HEK293 (cell line): Measurements from ENCODE around the gene FGF3.

Source experiments
- CTCF ChIA-PET: fragments of 350-600 bp; formaldehyde crosslinking; extraction: SDS; loops from one replicate; lab custom pipeline; 2021; ENCODE audit warnings: antibody characterized with exemption; lab: Yijun Ruan, JAX
- POLR2A ChIA-PET: fragments of 300-600 bp; formaldehyde crosslinking; extraction: SDS; loops from one replicate; lab custom pipeline; 2020; ENCODE audit warnings: antibody characterized with exemption, inconsistent platforms; lab: Yijun Ruan, JAX
- H3K27ac ChIP-seq: fragments of 200-500 bp; sonication (Bioruptor generic); 2 replicates; pipeline ENCODE4 v1.5.1; 2014; ENCODE audit warnings: low read depth, low read length, control low read depth, inconsistent platforms; ENCODE audit errors: extremely low read depth
- H3K36me3 ChIP-seq, 2 experiments: fragments of 200-500 bp in 1 of 2; sonication (Bioruptor generic) in 1 of 2; 1 replicate in 1 of 2; 2 replicates in 1 of 2; pipeline ENCODE4 v1.5.1; 2014 to 2017; ENCODE audit warnings: inconsistent platforms in 2 of 2, low read length in 2 of 2; ENCODE audit not compliant: control insufficient read depth in 2 of 2, insufficient read depth in 1 of 2
- H3K4me1 ChIP-seq: fragments of 200-500 bp; sonication (Bioruptor generic); 2 replicates; pipeline ENCODE4 v1.5.1; 2014; ENCODE audit warnings: mild to moderate bottlenecking, low read length, inconsistent platforms; ENCODE audit not compliant: control insufficient read depth, insufficient read depth
- H3K4me3 ChIP-seq: 2 replicates; pipeline ENCODE4 v1.5.1; 2011; ENCODE audit warnings: low read depth, mild to moderate bottlenecking, control low read depth, low read length, moderate library complexity
- H3K9me3 ChIP-seq: fragments of 200-500 bp; sonication (Bioruptor generic); 2 replicates; pipeline ENCODE4 v1.5.1; 2014; ENCODE audit warnings: low read depth, low read length, inconsistent platforms; ENCODE audit not compliant: control insufficient read depth, insufficient read depth
- KLF17 ChIP-seq: fragments of 450-650 bp; formaldehyde crosslinking; IDR thresholded peaks from 2 replicates; pipeline ENCODE4 v1.5.1; 2016; ENCODE audit warnings: missing biosample characterization, missing genetic modification characterization
- REPIN1 ChIP-seq: fragments of 450-650 bp; formaldehyde crosslinking; IDR thresholded peaks from 2 replicates; pipeline ENCODE4 v1.5.1; 2017; ENCODE audit warnings: missing biosample characterization, missing genetic modification characterization, low read depth
- SP7 ChIP-seq: fragments of 450-650 bp; formaldehyde crosslinking; IDR thresholded peaks from 2 replicates; pipeline ENCODE4 v1.5.1; 2016; ENCODE audit warnings: missing biosample characterization, missing genetic modification characterization
- TRIM28 ChIP-seq: IDR thresholded peaks from 2 replicates; pipeline ENCODE4 v1.6.1; 2011; ENCODE audit warnings: low read length, control low read depth, borderline replicate concordance
- ZBTB11 ChIP-seq: fragments of 450-650 bp; formaldehyde crosslinking; conservative IDR thresholded peaks from 2 replicates; pipeline ENCODE4 v1.5.1; 2016; ENCODE audit warnings: low read depth, missing biosample characterization, missing genetic modification characterization
- ZBTB7A ChIP-seq: fragments of 450-650 bp; formaldehyde crosslinking; IDR thresholded peaks from 2 replicates; pipeline ENCODE4 v1.5.1; 2016; ENCODE audit warnings: low read depth, missing biosample characterization, missing genetic modification characterization
- ZFP37 ChIP-seq: fragments of 450-650 bp; formaldehyde crosslinking; IDR thresholded peaks from 2 replicates; pipeline ENCODE4 v1.5.1; 2016; ENCODE audit warnings: missing biosample characterization, missing genetic modification characterization
- ZIC2 ChIP-seq: fragments of 450-650 bp; formaldehyde crosslinking; IDR thresholded peaks from 2 replicates; pipeline ENCODE4 v1.5.1; 2016; ENCODE audit warnings: missing biosample characterization, missing genetic modification characterization
- ZNF121 ChIP-seq: fragments of 450-650 bp; formaldehyde crosslinking; IDR thresholded peaks from 2 replicates; pipeline ENCODE4 v1.5.1; 2016; ENCODE audit warnings: missing biosample characterization, missing genetic modification characterization
- ZNF16 ChIP-seq: fragments of 450-650 bp; formaldehyde crosslinking; IDR thresholded peaks from 2 replicates; pipeline ENCODE4 v1.5.1; 2016; ENCODE audit warnings: low read depth, missing biosample characterization, missing genetic modification characterization
- ZNF19 ChIP-seq: fragments of 450-650 bp; formaldehyde crosslinking; IDR thresholded peaks from 2 replicates; pipeline ENCODE4; 2016; ENCODE audit warnings: missing biosample characterization, missing genetic modification characterization, low read depth
- ZNF214 ChIP-seq: fragments of 450-650 bp; formaldehyde crosslinking; IDR thresholded peaks from 2 replicates; pipeline ENCODE4 v1.5.1; 2017; ENCODE audit warnings: missing biosample characterization, mild to moderate bottlenecking, missing genetic modification characterization, borderline replicate concordance
- ZNF341 ChIP-seq: fragments of 450-650 bp; formaldehyde crosslinking; IDR thresholded peaks from 2 replicates; pipeline ENCODE4; 2016; ENCODE audit warnings: low read depth, missing biosample characterization, missing genetic modification characterization
- ZNF529 ChIP-seq: fragments of 450-650 bp; formaldehyde crosslinking; IDR thresholded peaks from 2 replicates; pipeline ENCODE4 v1.5.1; 2017; ENCODE audit warnings: missing genetic modification characterization, missing biosample characterization; ENCODE audit not compliant: insufficient replicate concordance
- ZNF580 ChIP-seq: fragments of 450-650 bp; formaldehyde crosslinking; IDR thresholded peaks from 2 replicates; pipeline ENCODE4 v1.5.1; 2016; ENCODE audit warnings: missing biosample characterization, missing genetic modification characterization
- ZNF639 ChIP-seq: fragments of 450-650 bp; formaldehyde crosslinking; IDR thresholded peaks from 2 replicates; pipeline ENCODE4 v1.5.1; 2016; ENCODE audit warnings: missing biosample characterization, missing genetic modification characterization
- ZNF654 ChIP-seq: fragments of 450-650 bp; formaldehyde crosslinking; IDR thresholded peaks from 2 replicates; pipeline ENCODE4 v1.5.1; 2016; ENCODE audit warnings: low read depth, missing biosample characterization, missing genetic modification characterization
- ZNF670 ChIP-seq: fragments of 450-650 bp; formaldehyde crosslinking; IDR thresholded peaks from 2 replicates; pipeline ENCODE4 v1.5.1; 2016; ENCODE audit warnings: missing biosample characterization, missing genetic modification characterization, low read depth
- ZNF776 ChIP-seq: fragments of 450-650 bp; formaldehyde crosslinking; IDR thresholded peaks from 2 replicates; pipeline ENCODE4 v1.5.0; 2017; ENCODE audit warnings: missing biosample characterization, missing genetic modification characterization, borderline replicate concordance
- ZNF791 ChIP-seq: fragments of 450-650 bp; formaldehyde crosslinking; IDR thresholded peaks from 2 replicates; pipeline ENCODE4 v1.5.1; 2016; ENCODE audit warnings: missing biosample characterization, missing genetic modification characterization
- ZNF830 ChIP-seq: fragments of 450-650 bp; IDR thresholded peaks from 2 replicates; pipeline ENCODE4 v1.5.0; 2018; ENCODE audit warnings: missing biosample characterization, missing genetic modification characterization, low read depth, mild to moderate bottlenecking, moderate library complexity
- ZSCAN4 ChIP-seq: fragments of 450-650 bp; formaldehyde crosslinking; IDR thresholded peaks from 2 replicates; pipeline ENCODE4 v1.5.1; 2017; ENCODE audit warnings: missing biosample characterization, missing genetic modification characterization

FGF3 gene

GRCh38 chr11:69834251-69834650 is 15.0 kb upstream of the FGF3 start:
- ChIA-PET CTCF (no interaction called here), POLR2A (interaction anchor here (0.7 kb wide), 1 partner anchor 9 kb away, joined by 3 read pairs; no protein-coding TSS in a partner anchor)
- H3K27ac ChIP-seq = no peak overlapping the region
- no peaks in the 10 kb centered on the region for H3K36me3 ChIP-seq
- H3K4me1 ChIP-seq = no peaks in the 10 kb centered on the region
- no peak for TF ChIP-seq ZNF654 (tag by site-specific recombination)
- no peak for TF ChIP-seq SP7 (tag by site-specific recombination)
- no peak for TF ChIP-seq REPIN1 (tag by site-specific recombination)
- TF ChIP-seq ZNF341 (tag by site-specific recombination) = no peak
- no peak for TF ChIP-seq ZIC2
- TF ChIP-seq ZNF16 (tag by site-specific recombination) = no peak
- no peak for TF ChIP-seq ZNF776 (tag by site-specific recombination)
- no peak for TF ChIP-seq ZNF121
- no peak for TF ChIP-seq ZNF791 (tag by site-specific recombination)
- no peak for TF ChIP-seq ZNF214
- no peak for TF ChIP-seq ZNF830 (tag by site-specific recombination)
- H3K4me3 ChIP-seq = no peak overlapping the region
- H3K9me3 ChIP-seq = no peaks in the 10 kb centered on the region

- Histone ChIP-seq H3K27ac (no peak overlapping the region), H3K9me3 (no peaks in the 10 kb centered on the region)
- no peak for TF ChIP-seq ZNF580 (tag by site-specific recombination)
- no peak for TF ChIP-seq TRIM28
- TF ChIP-seq ZNF19 (tag by site-specific recombination) = no peak
- no peak for TF ChIP-seq ZBTB11
- TF ChIP-seq ZNF529 (tag by site-specific recombination) = no peak
- no peak for TF ChIP-seq ZFP37
- TF ChIP-seq ZNF639 = no peak
- TF ChIP-seq ZSCAN4 (tag by site-specific recombination) = no peak
- no peak for TF ChIP-seq KLF17 (tag by site-specific recombination)
- no peak for TF ChIP-seq ZBTB7A (tag by site-specific recombination)
- TF ChIP-seq ZNF670 (tag by site-specific recombination) = no peak
- TF ChIP-seq, all 188 proteins: peak for 0
- Histone ChIP-seq H3K4me1 (no peaks in the 10 kb centered on the region), H3K4me3 (no peak overlapping the region), H3K36me3 (no peaks in the 10 kb centered on the region)
- ChIA-PET CTCF (interaction anchor here (1.3 kb wide), 1 partner anchor 56 kb away, joined by 3 read pairs; no protein-coding TSS in a partner anchor), POLR2A (no interaction called here)
Observed at GRCh38 chr11:69832561-69833413, 13.6 kb upstream of the FGF3 start.
